Activated naive CD8-positive, alpha-beta T cell treated with anti-CD3 and anti-CD28 coated beads for 36 hours (primary cell): ENCODE data around the gene TPM4. TPM values are rescaled to one million over a fixed set of nuclear protein-coding genes. Genes with fewer than 3 reads are reported as not detected.

Source experiments
- DNase-seq: peaks from one replicate; pipeline ENCODE4 v3.0.0; 2021
- H3K27ac Mint-ChIP-seq: one replicate; pipeline ENCODE4 v1.8.0; 2022; ENCODE audit warnings: mild to moderate bottlenecking, moderate library complexity, mixed read lengths
- H3K27me3 Mint-ChIP-seq: one replicate; pipeline ENCODE4 v1.8.0; 2022; ENCODE audit warnings: mild to moderate bottlenecking, mixed read lengths
- H3K36me3 Mint-ChIP-seq: one replicate; pipeline ENCODE4 v1.8.0; 2021; ENCODE audit warnings: mild to moderate bottlenecking, mixed read lengths
- H3K4me1 Mint-ChIP-seq: one replicate; pipeline ENCODE4 v1.8.0; 2021; ENCODE audit warnings: mixed read lengths
- H3K4me3 Mint-ChIP-seq: one replicate; pipeline ENCODE4 v1.8.0; 2022; ENCODE audit warnings: mild to moderate bottlenecking, moderate library complexity, mixed read lengths
- H3K9me3 Mint-ChIP-seq: one replicate; pipeline ENCODE4 v1.8.0; 2022; ENCODE audit warnings: mixed read lengths
- total RNA-seq, 2 experiments: library from RNA; stranded (reverse); gene quantifications; one replicate each; pipeline ENCODE4 v1.2.3, GENCODE V29; 2021

Gene TPM4
- total RNA-seq, 2 experiments from 2014 or later: 203 to 204 TPM

DNA sequence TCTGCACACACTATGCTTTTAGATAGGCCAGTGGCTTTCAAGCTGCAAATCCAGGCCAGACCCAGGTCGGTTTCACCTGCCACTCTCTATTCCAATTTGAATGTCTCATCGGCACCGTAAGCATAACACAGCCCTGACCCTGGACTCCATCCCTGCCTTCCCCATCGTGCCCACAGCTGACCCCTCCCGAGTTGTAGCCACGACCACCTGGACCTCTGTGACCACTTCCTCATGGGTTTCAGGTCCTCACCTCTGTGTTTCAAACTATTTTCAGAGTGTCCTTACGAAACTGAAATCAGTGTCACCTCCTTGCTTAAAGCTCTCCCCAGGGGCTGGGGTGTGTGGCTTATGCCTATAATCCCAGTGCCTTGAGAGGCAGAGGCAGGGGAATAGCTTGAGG, 58.2 kb downstream of the TPM4 start:
- Mint-ChIP-seq H3K9me3 (peaks cover 3% of the 10 kb centered on the region), H3K36me3 (peaks cover 39% of the 10 kb centered on the region), H3K4me1 (no peaks in the 10 kb centered on the region), H3K27ac (no peak overlapping the region), H3K4me3 (no peak overlapping the region), H3K27me3 (no peaks in the 10 kb centered on the region)
- DNase-seq: no peak

DNA sequence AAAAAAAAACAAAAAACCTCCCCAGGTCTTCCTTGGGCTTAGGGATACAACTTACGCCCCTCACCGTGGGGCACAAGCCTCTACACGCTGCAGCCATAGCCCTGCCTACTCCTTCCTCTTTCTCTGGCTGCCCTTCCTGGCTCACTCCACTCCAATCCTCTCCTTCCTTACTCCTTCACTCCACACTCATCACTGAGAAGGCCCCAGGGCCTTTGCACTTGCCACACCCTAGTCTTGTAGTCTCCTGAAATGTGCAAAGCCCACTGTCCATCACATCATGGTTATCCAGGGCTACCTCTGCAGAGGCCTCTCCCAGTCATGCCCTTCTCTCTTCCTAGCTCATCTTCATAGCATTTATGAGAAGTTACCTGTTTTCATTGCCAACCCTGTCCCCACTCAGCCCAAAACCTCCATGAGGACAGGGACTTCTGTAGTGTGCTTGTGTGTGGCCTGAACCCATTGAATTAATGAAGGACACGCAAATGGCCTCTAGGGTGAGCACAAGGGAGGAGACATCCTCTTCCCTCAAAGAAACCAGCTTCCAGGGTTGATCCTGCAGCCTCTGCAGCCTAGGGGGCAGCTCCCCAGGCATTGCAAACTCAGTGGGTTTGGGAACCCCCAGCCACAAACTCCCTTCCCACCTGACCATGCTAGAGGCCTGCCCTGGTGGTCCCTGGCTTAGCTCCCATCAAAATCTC, 59.3 kb downstream of the TPM4 start:
- Mint-ChIP-seq H3K9me3 (peaks cover 3% of the 10 kb centered on the region), H3K4me3 (no peak overlapping the region), H3K36me3 (peaks cover 31% of the 10 kb centered on the region), H3K27ac (no peak overlapping the region), H3K27me3 (peaks cover 3% of the 10 kb centered on the region), H3K4me1 (peaks cover 3% of the 10 kb centered on the region)
- DNase-seq: no peak

DNA sequence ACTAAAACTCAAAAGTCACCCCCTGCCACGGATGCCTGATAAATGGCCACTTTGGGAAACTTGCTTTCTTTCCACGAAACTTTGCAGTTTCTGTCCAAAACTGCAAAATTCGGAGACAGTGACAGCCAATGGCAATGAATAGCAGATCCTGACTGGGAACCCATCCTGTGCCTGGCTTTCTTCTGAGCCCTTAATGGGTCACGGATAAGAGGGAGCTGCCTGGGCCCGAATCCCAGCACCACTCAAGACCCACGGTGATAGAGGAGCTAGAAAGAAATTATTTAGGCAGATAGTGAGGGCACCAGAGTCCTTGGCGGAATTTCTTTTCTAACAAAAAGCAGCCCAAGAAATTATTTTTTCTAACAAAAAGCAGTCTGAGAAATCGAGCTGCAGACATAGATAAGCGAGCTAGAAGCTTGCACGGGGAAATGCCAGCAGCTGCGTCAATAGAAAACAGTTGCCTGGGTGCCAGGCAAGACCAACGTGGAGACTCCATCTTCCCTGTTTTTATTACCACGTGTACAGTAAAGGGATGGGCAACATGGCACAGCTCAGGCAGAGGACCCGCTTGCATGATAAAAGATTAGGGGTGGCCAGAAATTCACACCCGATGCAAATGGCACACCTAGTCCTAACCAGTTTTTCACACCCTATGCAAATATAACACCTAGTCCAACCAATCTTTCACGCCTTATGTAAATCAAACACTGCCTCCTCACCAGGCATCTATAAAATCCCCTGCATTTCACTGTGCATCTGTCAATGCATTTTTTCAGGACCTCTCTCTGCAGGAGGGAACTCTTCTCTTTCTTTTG, 60.1 kb downstream of the TPM4 start:
- DNase-seq: no peak
- Mint-ChIP-seq H3K4me1 (peaks cover 3% of the 10 kb centered on the region), H3K9me3 (no peaks in the 10 kb centered on the region), H3K36me3 (peaks cover 23% of the 10 kb centered on the region), H3K4me3 (no peak overlapping the region), H3K27me3 (peaks cover 3% of the 10 kb centered on the region), H3K27ac (no peak overlapping the region)

DNA sequence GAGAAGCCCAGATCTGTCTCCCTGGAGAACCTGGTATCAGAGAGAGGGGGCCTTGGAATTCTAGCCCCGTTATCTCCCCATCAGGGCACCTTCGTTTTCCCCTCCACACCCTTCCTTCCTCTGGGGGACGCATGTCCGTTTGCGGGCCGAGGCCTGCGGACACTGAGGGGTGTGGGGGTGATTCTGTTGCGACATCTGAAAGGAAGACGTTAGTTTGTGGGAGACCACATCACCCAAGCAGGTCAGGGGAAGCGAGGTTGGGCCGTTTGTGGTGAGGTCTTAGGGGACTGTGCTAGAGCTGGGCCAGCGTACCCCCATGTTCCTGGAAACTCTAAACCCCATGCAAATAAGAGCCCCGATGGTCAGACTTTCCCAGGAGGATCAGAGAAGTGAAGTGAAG, 63.5 kb downstream of the TPM4 start:
- peaks cover 17% of the 10 kb centered on the region for H3K4me1 Mint-ChIP-seq

DNA sequence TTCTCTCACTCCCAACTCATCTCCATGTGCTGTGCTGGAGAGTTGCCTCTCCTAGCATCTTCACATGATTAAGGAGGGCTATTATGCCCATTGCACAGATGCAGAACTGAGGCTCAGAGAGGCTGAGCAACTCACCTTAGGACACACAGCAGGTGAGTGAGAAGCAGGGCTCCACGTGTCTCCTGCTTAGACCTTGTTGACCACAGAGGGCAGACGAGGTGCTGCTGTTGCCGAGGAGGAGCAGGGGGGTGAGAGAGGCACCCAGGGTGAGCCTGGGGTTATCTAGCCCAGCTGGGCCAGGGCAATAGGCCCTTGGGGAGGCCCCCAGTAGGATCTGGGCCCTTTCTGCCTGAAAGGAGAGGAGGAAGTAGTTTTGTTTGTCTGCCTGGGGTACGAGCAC, 64.7 kb downstream of the TPM4 start:
- peaks cover 3% of the 10 kb centered on the region for H3K27me3 Mint-ChIP-seq
- H3K27ac Mint-ChIP-seq: no peak overlapping the region
- H3K9me3 Mint-ChIP-seq: no peaks in the 10 kb centered on the region
- peaks cover 24% of the 10 kb centered on the region for H3K4me1 Mint-ChIP-seq
- H3K36me3 Mint-ChIP-seq: peaks cover 9% of the 10 kb centered on the region
- no peak for DNase-seq
- H3K4me3 Mint-ChIP-seq: no peak overlapping the region

More for the DNA sequence above, 63.5 kb downstream of the TPM4 start:
- no peak overlapping the region for H3K4me3 Mint-ChIP-seq
- no peak for DNase-seq
- peaks cover 9% of the 10 kb centered on the region for H3K36me3 Mint-ChIP-seq
- no peak overlapping the region for H3K27ac Mint-ChIP-seq
- H3K9me3 Mint-ChIP-seq: no peaks in the 10 kb centered on the region
- H3K27me3 Mint-ChIP-seq: peaks cover 3% of the 10 kb centered on the region

DNA sequence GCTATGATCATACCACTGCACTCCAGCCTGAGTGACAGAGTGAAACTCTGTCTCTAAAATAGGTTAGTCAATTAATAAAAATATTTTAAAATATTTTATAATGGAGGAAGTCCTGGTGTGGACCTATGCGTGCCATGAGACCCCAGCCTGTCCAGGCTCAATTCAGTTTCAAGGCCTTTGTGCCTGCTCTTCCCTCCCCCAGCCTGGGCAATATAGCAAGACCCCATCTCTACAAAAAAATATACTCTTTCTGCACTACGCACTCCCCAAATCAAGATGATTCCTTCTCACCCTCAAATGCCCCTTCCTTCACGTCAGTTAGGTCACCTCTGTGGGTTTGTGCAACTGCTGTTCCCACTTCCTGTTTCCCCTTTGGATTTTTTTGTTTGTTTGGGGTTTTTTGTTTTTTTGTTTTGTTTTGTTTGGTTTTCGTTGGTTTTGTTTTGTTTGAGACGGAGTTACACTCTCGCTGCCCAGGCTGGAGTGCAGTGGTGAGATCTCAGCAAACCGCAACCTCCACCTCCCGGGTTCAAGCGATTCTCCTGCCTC, 65.8 kb downstream of the TPM4 start:
- Mint-ChIP-seq H3K9me3 (no peaks in the 10 kb centered on the region), H3K36me3 (peaks cover 12% of the 10 kb centered on the region), H3K4me3 (peak overlapping the region; percentile 18), H3K4me1 (peaks cover 26% of the 10 kb centered on the region), H3K27ac (no peak overlapping the region), H3K27me3 (peaks cover 3% of the 10 kb centered on the region)
- DNase-seq: no peak

DNA sequence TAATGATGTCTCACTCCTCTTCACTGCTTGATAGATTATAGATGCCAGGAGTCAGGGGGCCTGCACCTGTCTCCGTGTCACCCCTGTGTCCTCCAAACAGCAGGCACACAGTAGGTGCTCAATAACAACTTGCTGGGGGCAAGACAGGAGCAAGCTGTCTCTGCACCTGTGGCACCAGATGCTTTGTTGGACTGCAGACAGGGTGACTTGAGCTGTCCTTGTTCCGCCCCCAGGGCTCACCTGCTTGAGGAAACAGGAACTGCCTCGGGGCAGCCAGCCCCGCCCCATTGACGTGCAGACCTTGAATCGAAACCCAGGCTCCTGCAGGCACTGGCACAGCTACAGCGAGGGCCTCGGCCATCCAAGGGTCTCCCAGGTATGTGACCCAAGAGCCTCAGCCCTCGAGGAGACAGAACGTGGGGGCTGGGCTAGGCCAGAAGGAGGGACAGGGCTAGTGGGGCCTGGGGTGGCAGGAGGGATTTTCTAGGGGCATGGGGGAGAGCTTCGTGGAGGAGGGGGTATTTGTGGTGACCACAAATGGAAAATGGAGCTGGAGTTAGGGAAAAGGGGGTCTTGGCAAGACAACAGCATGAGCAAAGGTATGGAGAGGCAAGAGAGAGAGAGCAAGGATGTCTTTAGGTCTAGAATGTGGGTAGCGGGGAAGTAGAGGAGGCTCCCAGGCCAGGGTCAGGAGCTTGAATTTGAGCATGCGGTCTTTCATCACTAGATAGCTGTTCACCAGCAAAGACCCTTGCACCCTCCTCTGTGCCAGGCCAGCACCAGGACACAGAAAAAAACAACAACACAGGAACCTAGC, 67.3 kb downstream of the TPM4 start, which contains the start of gene HSH2D:
TSS of gene HSH2D (plus strand) at position 287 of the 817 bp plus-strand sequence. CDS start 5,066 bp downstream, outside the sequence.
- Mint-ChIP-seq H3K27ac (peak within 1 kb of the TSS; percentile 97), H3K9me3 (no peaks in the 10 kb centered on the region), H3K36me3 (peaks cover 12% of the 10 kb centered on the region), H3K4me3 (peak within 1 kb of the TSS; percentile 92), H3K27me3 (peaks cover 3% of the 10 kb centered on the region), H3K4me1 (peaks cover 26% of the 10 kb centered on the region)
- DNase-seq: peak; percentile 83

DNA sequence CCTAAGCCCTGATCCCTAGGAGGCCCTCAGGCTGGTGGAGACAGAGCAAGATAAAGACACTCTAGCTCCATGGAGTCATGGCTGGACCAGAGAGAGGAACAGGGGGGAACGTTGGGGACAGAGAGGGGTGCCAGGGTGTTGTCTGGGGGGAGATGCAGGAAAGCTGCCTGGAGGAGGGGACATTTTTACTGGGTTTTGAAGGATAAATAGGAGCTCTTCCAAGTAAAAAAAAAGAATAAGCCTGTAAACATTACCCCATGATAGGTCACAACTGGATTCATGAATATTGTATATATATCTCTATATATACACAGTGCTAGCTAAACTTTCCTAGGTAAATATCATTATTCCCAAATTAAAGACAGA, 67.9 kb downstream of the TPM4 start:
- H3K9me3 Mint-ChIP-seq: no peaks in the 10 kb centered on the region
- H3K27me3 Mint-ChIP-seq: peaks cover 3% of the 10 kb centered on the region
- no peak for DNase-seq
- peaks cover 26% of the 10 kb centered on the region for H3K4me1 Mint-ChIP-seq
- peak overlapping the region; percentile 92 for H3K4me3 Mint-ChIP-seq
- peak overlapping the region; percentile 97 for H3K27ac Mint-ChIP-seq
- peaks cover 12% of the 10 kb centered on the region for H3K36me3 Mint-ChIP-seq

DNA sequence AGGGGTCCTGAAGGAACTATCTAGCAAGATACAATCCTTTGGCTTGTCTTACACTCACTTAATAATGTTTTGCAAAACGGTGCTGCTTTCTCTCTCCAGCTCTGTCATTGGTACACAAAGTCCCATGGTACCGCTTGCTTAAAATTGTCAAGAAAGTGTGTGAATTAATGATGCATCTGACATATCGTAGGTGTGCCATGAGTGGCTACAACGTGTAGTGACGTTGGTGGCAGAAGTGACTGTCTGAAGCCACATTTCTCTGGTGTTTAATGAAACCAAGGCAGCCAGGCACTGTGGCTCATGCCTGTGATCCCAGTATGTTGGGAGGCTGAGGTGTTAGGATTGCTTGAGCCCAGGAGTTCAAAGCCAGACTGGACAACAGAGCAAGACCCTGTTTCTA, 69.8 kb downstream of the TPM4 start:
- peaks cover 23% of the 10 kb centered on the region for H3K4me1 Mint-ChIP-seq
- H3K4me3 Mint-ChIP-seq: no peak overlapping the region
- DNase-seq: no peak
- H3K36me3 Mint-ChIP-seq: peaks cover 15% of the 10 kb centered on the region
- H3K9me3 Mint-ChIP-seq: no peaks in the 10 kb centered on the region
- H3K27ac Mint-ChIP-seq: no peak overlapping the region
- no peaks in the 10 kb centered on the region for H3K27me3 Mint-ChIP-seq

DNA sequence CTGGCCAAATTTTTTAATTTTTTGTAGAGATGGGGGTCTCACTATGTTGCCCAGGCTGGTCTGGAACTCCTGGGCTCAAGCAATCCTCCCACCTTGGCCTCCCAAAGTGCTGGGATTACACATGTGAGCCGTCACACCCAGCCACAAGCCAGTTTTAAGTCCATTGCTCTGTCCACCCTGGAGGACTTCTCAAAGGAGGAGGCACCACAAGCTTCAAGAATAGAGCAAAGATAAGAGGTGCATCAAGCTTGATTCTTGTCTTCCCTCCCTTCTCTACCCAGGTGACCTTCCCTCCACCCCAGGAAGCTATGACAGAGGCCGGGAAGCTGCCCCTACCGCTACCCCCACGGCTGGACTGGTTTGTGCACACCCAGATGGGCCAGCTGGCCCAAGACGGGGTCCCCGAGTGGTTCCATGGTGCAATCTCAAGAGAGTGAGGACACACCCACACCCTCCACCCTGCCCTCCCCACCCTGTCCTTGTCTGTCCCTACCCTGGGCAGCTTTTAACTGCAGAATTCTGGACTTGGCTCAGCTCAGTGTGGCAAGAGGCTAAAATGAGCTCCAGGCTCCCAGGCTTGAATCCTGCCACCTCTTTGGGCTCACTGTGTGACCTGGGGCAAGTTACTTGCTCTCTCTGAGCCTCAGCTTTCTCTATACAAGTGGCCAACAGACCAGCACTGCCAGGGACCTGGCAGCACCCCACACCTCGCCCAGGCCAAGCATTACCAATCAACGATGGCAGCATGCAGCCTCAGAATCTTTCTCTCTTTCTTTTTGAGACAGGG, 72.3 kb downstream of the TPM4 start:
- no peak overlapping the region for H3K27ac Mint-ChIP-seq
- peaks cover 16% of the 10 kb centered on the region for H3K4me1 Mint-ChIP-seq

More for the DNA sequence above, 72.3 kb downstream of the TPM4 start:
- DNase-seq: no peak
- Mint-ChIP-seq H3K4me3 (no peak overlapping the region), H3K9me3 (no peaks in the 10 kb centered on the region), H3K27me3 (no peaks in the 10 kb centered on the region), H3K36me3 (peaks cover 24% of the 10 kb centered on the region)

Other genes with a start within 250 kb of the TPM4 start
- under 1 TPM in 1 of 2 experiments, not detected in 1; 0.14 TPM for gene CYP4F2, start 178.4 kb upstream of the TPM4 start, total RNA-seq
- gene CYP4F11, start 142.0 kb upstream of the TPM4 start, total RNA-seq: not detected
- gene OR10H4, start 127.5 kb upstream of the TPM4 start, total RNA-seq: not detected
- 100 to 1,000 TPM; 168 to 169 TPM for gene RAB8A, start 35.4 kb downstream of the TPM4 start, total RNA-seq
- gene HSH2D, start 67.2 kb downstream of the TPM4 start, total RNA-seq: 10 to 100 TPM; 29.6 to 29.8 TPM
- not detected for gene CIB3, start 97.0 kb downstream of the TPM4 start, total RNA-seq
- gene FAM32A, start 108.9 kb downstream of the TPM4 start, total RNA-seq: 10 to 100 TPM; 65.0 to 66.3 TPM
- 10 to 100 TPM; 90.7 to 97.2 TPM for gene AP1M1, start 121.4 kb downstream of the TPM4 start, total RNA-seq
- gene KLF2, start 248.3 kb downstream of the TPM4 start, total RNA-seq: under 1 TPM; 0.18 to 0.23 TPM